Measurements from ENCODE around the gene RNF44.
A peak's percentile ranks its signal among the peaks of the same experiment; 100 is the strongest.
"Not testable (repeated sequence)": the region's sequence is repeated elsewhere in the genome, so short reads cannot be mapped to it uniquely, and the experiment has no call there.

The RNF44 gene

DNA sequence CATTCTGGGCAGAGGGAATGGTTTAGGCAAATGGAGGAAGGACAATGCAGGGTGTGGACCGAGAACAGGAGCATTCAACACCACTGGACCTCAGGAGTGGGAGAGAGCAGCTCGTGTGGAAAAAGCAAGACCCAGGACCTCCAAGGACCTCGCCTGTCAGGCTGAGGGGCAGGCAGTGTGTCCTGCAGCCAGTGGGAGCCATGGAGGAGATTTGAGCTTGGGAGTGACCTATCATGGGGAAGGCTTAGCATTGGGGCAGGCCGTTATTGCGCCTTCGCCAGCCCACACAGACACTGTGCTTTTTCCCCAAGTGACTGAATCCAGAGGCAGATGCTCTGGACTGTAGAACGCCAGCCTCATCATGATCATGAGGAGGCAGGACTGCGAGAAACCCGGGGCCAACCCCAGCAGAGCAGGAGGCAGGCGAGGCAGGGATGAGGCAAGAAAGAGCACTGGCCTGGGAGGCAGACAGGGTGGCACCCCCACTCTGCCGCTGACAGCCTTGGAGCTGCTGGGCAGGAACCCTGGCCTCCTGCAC lies 15.2 kb upstream of the RNF44 start:
- no peak for DNase-seq (ENCODE audit: low spot score)

DNA sequence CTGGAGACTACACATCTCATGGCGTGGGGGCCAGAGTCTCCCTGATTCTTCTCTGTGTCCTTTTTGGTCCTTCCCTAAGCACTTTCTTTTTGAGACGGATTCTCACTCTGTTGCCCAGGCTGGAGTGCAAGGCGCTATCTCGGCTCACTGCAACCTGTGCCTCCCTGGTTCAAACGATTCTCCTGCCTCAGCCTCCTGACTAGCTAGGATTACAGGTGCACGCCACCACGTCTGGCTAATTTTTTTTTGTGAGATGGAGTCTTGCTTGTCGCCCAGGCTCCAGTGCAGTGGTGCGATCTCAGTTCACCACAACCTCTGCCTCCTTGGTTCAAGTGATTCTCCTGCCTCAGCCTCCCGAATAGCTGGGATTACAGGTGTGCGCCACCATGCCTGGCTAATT lies 13.7 kb upstream of the RNF44 start:
- DNase-seq (ENCODE audit: low spot score): not testable (repeated sequence)

DNA sequence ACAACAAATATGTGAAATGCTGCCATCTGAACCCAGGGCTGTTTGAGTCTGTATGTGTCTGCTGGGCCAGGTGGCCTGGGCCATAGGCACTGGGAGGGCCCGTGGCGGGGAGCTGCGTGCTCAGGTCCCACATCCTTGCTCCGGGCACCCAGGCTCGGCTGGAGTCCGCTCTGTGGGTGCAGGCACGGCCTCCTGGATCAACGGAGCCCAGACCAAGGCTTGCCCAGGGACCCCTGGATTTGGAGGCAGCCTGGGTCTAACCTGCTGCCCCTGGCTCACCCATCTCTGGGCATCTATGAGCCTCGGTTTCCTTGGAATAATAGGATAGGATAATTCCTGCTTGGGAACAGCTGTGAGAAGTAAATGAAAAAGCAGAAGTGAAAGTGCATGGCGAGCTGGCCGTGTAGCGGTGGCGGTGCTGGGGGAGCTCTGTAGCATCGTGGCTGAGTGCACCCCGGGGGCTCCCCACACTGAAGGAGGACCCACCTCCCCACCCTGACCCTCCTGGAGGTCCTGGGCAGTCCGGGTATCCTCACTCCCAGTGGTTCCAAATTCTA lies 13.2 kb upstream of the RNF44 start:
- DNase-seq (ENCODE audit: low spot score): no peak

DNA sequence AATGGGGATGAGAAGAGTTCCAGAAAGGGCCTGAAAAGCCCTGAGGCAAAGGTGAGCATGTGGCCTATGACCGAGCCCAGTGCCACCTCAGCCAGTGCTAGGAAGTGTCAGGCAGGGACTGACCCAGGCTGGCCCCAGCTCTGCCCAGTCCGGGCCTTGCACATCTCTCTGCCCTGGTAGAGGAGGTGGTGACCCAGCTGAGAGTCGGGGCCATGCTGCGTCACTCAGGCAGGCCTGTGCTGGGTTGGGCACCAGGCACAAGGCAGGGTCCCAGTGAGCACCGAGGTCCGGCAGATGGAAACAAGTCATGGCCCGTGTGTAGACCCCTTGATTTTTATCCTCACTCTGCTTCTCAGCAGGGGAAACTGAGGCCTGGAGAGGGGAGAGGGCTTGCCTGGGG lies 12.7 kb upstream of the RNF44 start:
- no peak for DNase-seq (ENCODE audit: low spot score)

DNA sequence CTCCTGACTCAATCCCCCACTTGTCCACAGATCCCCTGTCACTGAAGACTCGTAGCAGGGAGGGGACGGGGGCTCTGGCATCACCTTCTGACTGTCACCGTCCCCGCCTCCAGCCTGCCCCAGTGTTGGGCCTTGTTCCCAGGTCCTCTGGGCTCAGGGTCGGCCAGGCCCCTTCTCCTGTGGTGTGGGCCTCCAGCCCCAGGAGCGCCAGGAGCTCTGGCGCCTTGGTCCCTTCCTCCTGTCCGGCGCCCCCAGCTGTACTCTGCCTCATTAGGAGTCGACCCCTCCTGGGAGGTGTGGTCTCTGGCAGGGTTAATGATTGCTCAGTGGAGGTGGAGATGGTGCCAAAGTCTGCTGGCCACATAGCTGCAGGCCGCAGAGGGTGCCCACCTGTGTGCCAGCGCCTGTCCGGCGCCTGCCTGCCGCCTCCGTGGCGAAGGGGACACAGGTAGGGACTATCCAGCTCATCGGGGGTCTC lies 11.8 kb upstream of the RNF44 start, which contains the start of gene CDHR2:
TSS of gene CDHR2 (plus strand) at position 376 of the 478 bp plus-strand sequence. CDS start 16,011 bp downstream, outside the sequence.
- no peak for DNase-seq (ENCODE audit: low spot score)

DNA sequence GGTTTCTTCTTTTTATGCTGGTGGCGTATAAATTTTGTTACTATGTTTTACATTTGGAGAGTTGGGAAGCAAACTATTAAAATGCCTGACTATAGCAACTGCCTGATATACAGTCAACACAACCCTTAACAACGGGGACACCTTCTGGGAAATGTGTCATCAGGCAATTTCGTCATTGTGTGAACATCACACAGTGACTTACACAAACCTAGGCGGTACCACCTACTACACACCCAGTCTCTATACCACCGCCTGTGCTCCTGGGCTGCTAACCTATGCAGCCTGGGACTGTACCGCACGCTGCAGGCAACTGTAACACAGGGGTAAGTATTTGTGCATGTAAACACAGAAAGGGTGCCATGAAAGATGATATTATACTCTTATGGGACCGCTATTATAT lies 10.6 kb upstream of the RNF44 start:
- no peak for DNase-seq (ENCODE audit: low spot score)

DNA sequence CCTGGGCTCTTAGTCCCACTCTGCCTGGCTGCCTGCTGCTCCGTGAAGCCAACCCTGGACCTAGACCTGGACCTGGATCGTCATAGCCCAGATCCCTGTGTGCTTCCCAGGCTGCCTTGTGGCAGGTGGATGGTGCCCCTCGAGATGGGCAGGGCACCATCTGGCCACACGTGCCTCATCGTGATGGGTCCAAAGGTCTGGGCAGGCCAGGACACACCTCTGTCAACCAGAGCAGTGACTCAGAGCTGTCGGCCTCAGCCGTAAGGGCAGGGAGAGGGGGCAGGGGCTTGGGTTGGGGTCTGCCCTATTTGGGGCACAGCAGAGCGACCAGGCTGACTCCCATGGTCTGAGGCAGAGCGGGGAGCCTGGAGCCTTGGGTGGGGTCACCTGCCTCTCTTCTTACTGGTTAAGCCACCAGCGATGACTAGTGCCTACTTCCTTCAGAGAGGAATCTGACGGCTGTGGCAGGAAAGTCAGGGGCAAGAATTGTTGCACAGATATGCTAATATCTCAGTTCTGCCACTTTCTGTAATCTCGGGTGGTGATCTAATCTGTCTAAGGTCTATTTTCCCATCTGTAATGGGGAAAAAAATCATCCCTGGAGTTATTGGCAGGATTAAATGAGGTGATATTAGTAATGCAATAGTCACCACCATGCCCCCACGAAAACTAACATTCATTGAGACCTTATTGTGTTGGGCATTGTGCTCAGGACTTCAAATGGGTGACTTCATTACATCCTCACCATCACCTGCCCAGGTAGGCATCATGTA lies 8.7 kb upstream of the RNF44 start:
- no peak for DNase-seq (ENCODE audit: low spot score)

DNA sequence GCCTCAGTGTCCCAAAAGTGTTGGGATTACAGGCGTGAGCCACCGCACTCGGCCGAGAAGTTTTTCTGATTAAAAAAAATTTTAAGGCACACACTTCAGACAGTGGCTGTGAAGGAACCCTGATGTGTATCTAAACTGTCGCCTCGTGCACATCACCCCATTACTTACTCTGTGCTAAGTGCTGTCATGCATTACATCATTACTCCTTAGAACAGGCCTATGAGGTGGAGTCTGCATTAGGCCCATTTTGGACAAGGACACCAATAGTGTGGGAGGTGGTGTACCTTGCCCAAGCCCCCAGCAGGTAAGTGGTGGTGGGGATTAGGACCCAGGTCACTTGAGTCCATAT lies 8.2 kb upstream of the RNF44 start:
- DNase-seq (ENCODE audit: low spot score): no peak

DNA sequence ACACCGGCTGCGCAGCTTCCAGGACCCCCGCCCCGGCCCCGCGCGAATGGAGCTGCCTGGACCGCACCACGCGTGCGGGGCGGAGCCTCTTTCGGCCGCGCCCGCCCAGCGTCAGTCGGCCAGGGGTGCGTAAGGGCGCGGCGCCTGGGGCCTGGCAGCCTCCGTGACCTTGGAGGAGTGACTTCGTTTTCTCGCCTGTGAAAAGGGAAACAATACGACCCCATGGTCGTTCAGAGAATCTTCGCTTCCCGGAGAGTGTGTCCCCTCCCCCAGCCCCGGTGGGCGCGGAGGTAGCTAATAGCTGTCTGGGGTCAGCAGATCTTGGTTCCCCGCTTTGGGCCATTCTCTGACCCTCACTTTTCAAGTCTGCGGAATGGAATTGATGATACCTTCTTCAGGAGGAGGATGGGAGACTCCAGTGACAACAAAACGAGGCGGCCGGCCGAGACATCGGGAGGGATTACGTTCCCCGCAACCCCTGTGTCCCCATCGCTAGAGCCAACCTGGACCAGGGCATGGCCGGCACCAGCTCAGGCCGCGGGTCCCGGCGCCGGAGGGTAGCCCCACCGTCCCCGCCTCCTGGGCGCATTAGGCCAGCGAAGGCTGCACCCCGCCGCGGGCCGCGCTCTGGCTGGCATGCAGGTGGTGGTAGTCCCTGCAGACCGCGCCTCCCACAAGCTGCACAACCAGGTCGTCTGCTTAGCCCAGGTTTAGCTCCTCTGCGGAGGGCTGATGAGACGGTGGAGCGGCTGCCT lies 6.4 kb upstream of the RNF44 start:
- peak; percentile 73 for DNase-seq (ENCODE audit: low spot score)

DNA sequence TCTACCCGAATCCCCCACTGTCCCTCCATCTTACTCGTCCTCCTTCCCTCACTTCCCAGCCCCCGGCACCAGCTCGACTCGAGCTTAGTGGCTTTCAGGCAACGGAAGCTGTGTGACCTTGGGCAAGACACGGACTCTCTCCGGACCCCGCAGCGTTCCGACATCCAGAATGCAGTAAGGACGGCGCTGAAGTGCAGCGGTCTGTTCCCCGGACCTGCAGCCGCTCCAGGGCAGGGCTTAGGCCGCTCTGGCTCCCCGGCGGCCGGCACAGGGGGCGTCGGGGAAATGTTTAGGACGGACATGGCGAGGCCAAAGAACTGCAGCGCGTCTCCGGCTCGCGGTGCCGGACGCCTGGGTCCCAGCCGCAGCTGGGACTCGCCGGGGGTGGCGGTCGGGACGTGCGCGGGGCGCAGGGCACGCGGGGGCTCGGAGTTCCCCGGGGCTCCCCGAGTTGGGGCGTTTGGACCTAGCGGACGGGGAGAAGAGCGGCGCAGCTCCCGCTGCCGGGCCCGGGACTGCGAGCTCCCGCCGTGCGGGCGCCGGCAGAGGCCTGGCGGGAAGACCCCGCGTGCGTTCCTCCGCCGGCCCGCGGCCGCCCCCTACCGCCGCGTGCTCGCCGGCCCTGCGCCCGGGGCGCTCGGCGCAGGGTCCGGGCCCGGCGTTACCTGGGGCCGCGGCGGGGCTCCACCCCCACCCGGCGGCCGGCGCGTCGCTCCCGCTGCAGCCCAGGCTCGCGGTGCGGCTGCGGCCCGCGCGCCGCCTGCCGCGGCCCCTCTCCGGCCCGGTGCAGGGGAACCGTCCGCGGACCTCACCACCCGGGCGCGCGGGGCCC lies 5.6 kb upstream of the RNF44 start:
- DNase-seq (ENCODE audit: low spot score): peak; percentile 21

DNA sequence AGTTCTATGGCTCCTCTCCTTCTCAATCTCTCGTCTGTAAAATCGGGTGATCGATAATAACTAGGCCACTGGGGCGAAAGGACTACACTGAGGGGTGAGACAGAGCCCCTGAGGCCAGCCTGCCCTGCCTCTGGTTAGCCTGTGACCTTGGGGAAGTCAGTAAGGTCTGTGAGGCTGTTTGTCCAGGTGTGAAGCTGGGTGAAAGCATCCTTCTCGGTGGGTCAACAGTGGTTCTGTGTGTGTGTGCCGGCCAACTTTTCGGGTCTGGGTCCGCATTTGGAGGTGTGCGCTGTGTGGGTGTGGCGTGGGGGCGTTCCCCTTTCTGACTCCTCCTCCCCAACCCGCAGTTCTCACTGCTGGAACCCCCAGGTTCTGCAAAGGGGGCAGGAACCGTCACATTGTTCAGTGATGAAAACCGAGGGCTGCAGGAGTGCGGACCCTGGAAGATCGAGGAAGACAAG lies 5.0 kb upstream of the RNF44 start:
- DNase-seq (ENCODE audit: low spot score): peak; percentile 22

DNA sequence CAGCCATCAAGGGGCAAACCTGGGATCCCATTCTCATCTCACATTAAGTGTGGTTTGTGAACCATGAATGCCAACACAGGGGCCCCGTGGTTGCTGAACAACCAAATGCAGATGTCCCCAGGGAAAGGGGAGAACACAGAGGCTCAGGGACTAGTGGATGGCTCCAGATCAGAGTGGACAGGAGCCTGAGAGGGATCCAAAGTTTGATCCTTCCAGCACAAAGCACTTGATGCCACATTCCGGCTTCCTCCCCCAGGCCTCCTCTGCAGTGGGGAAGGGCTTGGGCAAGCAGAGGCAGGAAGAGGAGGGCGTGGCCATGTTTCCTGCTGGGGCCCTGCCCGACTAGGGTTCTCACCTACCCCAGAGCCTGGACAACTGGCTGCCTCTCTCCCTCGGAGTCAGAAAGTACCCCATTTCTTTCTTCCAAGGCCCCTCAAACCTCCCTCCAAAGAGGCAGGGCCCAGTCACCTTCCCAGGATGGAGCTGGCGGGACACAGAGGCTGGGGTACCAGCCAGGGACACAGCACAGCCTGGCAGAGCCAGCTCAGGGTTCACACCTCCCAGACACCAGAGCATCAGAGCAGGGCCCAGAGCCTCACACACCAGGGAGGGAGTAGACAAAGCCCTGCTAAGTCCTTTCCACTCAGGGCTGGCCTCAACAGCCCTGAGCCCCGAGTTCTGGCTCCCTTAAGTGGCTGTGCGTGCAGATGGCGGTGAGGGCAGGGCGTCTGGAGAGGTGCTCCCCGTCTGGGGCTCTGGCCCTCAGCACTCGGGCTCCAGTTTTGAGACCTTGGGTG lies 4.3 kb upstream of the RNF44 start:
- DNase-seq (ENCODE audit: low spot score): no peak

DNA sequence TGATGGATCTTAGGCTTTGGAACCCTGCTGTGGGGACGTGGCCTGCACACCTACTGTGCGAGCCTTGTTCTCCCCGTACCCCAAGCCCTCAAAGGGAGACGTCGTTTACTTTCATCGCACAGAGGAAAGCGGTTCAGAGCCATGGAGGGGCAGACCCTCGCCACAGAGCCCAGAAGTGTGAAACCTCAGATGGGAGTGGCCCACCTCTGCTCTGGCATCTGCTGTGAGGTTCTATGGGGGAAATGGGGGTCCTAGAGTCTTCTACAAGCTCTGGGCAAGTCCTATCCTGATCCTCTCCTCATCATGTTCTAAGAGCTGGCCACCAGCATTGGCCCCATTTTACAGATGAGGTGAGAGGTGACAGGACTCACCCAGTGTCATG lies 3.7 kb upstream of the RNF44 start:
- DNase-seq (ENCODE audit: low spot score): no peak

DNA sequence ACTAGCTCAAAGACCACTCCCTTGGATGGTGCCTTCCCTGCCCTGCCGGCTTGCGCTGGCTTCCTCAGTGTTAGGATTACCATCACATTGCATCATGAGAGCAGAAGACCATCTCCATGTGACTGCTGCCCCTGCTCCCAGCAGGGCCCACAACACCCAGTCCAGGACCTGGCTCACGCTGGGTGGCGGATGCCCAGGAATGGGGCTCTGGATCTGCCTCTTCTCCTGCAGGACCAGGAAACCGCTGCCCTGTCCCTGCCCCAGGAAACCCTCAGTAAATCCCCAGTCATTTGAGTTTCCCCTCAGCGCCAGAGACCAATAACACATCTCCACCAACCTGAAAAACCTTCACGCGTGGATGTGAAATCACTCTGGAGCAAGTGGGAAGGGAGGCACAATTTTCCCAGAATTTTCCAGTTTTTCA lies 3.3 kb upstream of the RNF44 start:
- DNase-seq (ENCODE audit: low spot score): no peak

DNA sequence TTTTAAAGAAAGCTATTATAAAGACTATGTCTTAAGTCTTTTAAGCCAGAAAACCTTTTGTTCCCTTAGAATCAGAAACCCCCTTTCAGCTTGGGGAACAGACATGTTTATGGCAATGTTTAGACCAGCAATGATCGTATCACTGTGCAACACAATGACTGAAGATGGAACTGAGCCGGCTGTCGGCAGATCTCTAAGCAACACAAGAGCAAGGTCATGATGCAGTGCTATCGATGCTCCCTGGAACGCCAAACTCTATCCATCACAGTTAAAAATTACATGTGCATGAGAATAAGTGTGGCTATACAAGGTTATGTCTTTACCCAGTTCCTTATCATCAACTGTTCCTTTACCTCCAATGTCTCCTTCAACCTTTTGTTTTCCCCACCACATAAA lies 1.8 kb upstream of the RNF44 start:
- no peak for DNase-seq (ENCODE audit: low spot score)

DNA sequence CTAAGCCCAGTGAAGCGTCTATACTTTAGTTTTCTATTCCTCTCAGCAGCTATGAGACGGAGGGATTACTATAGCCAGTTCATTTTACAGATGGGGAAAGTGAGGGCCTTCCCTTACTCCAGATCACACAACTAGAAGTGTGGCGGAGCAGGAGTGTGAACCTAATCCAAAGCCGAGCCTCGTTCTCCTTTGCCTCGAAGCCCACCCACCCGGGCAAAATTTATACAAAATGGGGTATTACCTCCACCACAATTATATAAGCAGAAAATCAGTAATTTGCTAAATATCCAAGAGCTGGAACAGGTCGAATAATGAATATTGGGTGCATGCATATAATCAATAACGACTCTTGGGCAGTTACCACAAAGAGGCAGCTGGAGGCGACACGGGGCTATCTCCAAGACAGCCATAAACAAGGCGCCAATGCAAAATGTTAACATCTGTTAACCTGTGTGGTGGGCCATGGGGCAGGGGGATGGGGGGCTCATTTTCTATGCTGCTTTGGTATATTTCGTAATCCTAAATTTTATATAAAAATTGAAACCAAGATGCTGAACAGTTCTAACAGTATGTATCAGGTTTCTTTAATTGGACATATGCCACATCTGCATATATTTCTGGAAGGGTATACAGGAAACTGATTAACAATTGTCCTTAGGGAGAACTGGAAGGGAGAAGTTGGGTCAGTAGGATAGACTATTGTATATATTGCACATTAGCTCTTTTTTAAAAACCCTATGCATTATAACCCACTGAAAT lies 1.2 kb upstream of the RNF44 start:
- DNase-seq (ENCODE audit: low spot score): no peak

DNA sequence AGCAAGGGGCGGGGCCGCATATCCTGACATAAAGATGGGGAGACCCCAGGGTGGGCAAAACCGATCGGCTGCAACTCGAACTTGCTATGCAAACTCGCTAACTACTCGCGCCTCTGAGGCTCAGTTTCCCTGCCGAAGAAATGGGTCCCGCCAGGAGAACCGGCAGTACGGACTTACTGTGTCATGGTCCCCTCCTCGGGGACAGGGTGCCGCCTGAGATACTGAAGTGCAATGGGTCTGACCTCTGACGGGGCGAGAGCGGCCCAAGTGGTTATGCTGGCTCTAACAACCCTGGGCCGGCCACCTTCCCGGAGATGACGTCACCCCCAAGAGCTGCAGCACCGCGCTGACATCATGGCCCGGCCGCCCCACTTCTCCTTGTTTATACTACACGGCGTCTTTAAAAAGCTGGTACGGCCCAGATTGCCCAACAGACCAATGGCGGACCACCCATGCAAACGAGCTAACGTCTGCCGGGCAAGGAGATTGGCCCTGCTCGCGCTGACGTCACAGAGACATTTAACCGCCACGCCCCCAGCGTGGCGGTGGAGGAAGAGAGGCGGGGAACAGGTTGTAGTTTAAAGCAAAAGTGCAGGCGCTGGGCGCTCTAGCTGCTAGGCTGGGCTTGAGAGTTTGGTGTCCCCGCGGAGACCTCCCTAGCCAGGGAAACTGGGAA lies 490 bp upstream of the RNF44 start:
- peak; percentile 99 for DNase-seq (ENCODE audit: low spot score)

DNA sequence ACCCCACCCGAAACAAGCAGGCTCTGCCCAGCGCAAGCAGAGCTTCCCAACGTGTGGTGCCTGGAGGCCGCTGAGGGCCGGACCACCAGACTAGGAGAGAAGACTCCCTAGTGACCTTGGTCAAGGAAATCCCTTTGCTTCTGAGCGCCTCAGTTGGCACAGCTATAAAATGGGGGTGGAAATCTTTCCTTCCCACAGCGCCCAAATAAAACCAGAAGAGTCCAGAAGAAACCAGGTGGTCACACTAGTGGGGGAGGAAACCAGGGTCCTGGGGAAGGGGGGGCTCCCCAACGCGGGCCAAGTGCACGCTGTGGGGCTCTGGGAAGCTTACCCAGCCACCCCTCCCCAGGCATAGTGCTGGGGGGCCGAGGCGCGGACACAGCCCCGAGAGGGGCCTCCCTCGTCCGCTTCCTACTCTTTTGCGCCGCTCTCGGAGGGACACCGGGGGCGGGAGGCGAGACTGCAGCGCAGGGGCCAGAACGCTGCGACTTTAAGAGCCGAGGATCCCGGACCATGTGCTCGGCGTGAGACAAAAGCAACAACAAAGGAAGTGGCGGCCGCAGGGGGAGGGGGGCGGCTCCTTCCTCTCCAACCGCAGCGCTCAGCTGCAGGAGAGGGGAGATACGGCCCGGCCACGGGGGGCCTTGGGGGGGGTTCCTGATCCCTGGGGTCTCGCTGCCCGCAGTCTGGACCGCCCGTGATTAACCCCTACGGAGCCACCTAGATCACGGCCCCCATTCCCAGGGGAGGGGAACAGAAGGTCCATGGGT lies 885 bp downstream of the RNF44 start:
- peak; percentile 32 for DNase-seq (ENCODE audit: low spot score)

DNA sequence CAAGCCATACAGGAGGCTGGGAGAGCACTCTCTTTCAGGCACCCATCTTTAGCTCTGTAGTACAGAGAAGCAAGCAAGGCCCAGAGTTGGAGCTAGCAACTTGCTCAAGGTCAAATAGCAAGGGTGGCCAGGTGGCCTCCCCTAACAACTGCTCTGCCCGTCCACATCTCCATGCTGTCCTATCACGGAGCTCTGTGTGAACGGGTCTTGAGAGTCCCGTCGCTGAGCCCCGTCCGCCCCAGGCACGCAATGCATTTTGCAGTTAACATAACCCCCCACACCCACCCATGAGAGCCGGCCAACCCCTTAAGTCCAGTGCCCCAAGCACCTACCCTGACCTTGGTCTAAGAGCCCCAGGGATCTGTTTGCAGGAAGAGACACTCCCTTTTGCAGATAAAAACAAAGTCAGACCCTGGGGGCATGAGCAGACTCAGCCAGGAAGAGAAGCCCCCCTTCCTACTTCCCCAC lies 1.5 kb downstream of the RNF44 start:
- no peak for DNase-seq (ENCODE audit: low spot score)

Data from hematopoietic multipotent progenitor cell treated with erythropoietin and hydrocortisone succinate and interleukin-3 and kit ligand, for 17 days (in vitro differentiated cells).